Memory B cell (primary cell): ENCODE data around the gene SGMS1.
A peak's percentile ranks its signal among the peaks of the same experiment; 100 is the strongest.

Source experiments
- ATAC-seq: fragments of 150-1000 bp; cut with Tn5 transposase; 2 replicates; pipeline ENCODE4 v1.10.0; 2021; ENCODE audit warnings: low read depth, mild to moderate bottlenecking, moderate library complexity
- DNase-seq, 2 donors: peaks; one replicate each; pipeline ENCODE4 v3.0.0; 2022; ENCODE audit warnings: low spot score in 2 of 2
- H3K27ac Mint-ChIP-seq: one replicate; pipeline ENCODE4 v1.8.0; 2022; ENCODE audit warnings: mild to moderate bottlenecking, moderate library complexity, mixed read lengths
- H3K27me3 Mint-ChIP-seq: one replicate; pipeline ENCODE4 v1.8.0; 2022; ENCODE audit warnings: mixed read lengths
- H3K36me3 Mint-ChIP-seq: one replicate; pipeline ENCODE4 v1.8.0; 2022; ENCODE audit warnings: mild to moderate bottlenecking, mixed read lengths
- H3K4me1 Mint-ChIP-seq: one replicate; pipeline ENCODE4 v1.8.0; 2022; ENCODE audit warnings: mixed read lengths
- H3K4me3 Mint-ChIP-seq: one replicate; pipeline ENCODE4 v1.8.0; 2022; ENCODE audit warnings: mild to moderate bottlenecking, moderate library complexity, mixed read lengths
- H3K9me3 Mint-ChIP-seq: one replicate; pipeline ENCODE4 v1.8.0; 2022; ENCODE audit warnings: mixed read lengths

Gene SGMS1

DNA sequence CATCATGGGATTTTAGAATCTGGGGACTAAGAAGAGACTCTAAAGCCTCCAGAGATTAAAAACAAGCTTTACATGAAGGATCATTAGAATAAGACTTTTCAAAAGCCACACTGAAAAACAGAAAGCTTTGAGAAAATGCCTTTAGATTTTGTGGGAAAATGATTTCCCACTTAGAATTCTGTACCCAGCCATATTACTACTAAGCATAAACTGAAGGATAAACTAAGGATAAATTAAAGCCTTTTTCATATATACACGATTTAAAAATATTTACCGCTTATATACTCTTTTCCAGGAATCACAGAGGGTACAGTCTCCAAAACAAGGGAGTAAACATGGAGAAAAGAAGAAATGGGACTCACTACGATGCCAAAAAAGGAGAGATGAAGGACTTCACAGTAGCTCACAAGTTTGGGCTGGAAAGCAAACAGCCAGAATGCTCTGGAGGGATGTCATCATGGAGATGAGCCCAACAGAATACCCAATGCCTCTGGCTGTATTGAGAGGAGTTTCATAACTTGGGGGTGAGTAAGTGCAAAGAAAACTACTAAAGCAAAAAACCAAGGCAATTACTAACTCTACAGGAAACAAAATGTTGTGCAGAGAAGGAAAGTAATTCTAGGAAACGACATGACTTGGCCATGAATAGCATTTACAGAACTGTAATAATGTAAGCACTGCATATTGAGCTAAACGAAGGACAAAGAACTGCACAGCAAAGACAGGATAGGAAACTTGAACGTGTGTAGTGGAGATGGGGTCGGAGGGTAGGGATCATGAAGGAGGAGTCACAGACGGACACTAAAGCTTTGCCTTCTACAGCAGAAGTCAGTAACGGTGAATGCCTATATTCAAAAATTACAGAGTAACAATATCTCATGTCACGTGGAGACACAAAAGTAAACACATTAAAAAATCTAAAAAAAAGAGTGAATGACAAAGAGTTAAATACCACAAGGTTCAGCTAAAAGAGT lies 311.0 kb downstream of the SGMS1 start:
- H3K27ac Mint-ChIP-seq, result no peak overlapping the region
- H3K36me3 Mint-ChIP-seq, result peaks cover 31% of the 10 kb centered on the region
- H3K9me3 Mint-ChIP-seq, result peaks cover 2% of the 10 kb centered on the region
- H3K4me1 Mint-ChIP-seq, result peaks cover 13% of the 10 kb centered on the region
- no peak for ATAC-seq
- no peak for DNase-seq
- H3K27me3 Mint-ChIP-seq, result no peaks in the 10 kb centered on the region
- no peak overlapping the region for H3K4me3 Mint-ChIP-seq

DNA sequence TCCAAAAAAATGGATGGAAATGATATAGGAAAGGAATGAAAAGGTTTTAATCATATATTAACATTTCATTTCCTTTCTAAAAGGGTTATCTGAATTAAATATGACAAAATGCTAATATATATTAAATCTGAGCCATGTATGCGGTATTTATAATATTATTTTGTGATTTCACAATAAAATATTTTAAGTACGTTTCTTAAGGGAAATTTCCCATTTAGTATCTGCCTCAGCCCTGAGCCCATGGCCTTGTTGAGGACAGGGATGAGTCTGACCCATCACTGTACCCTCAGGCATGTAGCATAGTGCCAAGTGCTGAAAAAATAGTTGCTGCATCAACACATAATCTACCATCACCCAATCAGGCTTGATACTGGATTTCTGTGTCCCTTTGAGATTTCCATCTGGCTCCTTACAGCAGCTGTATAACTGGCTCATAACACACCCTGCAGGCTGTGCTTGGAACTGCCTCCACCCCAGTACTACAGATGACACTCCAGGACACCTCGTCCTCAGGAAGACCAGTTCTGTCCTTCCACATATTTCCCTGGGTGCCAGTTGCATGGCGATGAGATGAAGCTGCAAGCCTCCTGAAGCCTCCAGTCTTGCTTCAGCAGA lies 313.1 kb downstream of the SGMS1 start:
- ATAC-seq, result peak; percentile 49
- peaks cover 2% of the 10 kb centered on the region for H3K9me3 Mint-ChIP-seq
- no peak overlapping the region for H3K4me3 Mint-ChIP-seq
- no peak for DNase-seq
- H3K36me3 Mint-ChIP-seq, result peaks cover 34% of the 10 kb centered on the region
- no peaks in the 10 kb centered on the region for H3K27me3 Mint-ChIP-seq
- H3K27ac Mint-ChIP-seq, result no peak overlapping the region
- peaks cover 3% of the 10 kb centered on the region for H3K4me1 Mint-ChIP-seq

DNA sequence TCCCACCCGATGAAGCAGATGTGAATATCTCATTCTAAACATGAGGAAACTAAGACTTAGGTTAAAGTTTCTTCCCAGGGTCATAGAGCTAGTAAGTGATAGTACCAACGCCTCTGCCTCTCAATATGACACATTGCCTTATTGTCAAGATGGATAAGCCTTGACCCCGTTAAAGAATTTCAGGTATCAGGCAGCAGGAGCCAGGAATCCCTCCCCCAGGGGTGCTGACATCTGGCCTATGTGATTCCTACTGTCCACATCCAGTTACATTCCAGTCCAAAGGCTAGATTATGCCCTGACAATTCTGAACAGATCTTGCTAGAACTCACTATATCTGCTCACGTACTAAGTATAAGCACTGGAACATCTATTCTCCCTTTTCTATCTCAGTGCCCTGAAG lies 314.4 kb downstream of the SGMS1 start:
- H3K27me3 Mint-ChIP-seq, result no peaks in the 10 kb centered on the region
- H3K4me3 Mint-ChIP-seq, result no peak overlapping the region
- no peak for DNase-seq
- H3K4me1 Mint-ChIP-seq, result no peaks in the 10 kb centered on the region
- no peak for ATAC-seq
- peak overlapping the region; percentile 0 for H3K27ac Mint-ChIP-seq
- H3K36me3 Mint-ChIP-seq, result peaks cover 33% of the 10 kb centered on the region
- peaks cover 2% of the 10 kb centered on the region for H3K9me3 Mint-ChIP-seq

DNA sequence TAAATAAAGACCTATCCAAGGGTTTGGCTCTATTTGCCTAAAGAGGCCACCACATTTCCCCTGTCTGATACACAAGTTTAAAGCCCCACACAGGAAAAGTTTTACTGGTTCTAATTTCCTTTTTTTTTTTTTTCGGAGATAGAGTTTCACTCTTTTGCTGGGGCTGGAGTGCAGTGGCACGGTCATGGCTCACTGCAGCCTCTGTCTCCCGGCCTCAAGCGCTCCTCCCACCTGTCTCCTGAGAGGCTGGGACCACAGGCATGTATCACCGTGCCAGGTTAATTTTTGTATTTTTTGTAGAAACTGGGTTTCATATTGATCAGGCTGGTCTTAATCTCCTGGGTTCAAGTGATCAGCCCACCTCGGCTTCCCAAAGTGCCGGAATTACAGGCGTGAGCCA lies 319.1 kb downstream of the SGMS1 start:
- Mint-ChIP-seq H3K36me3 (peaks cover 13% of the 10 kb centered on the region), H3K9me3 (no peaks in the 10 kb centered on the region), H3K27ac (no peak overlapping the region), H3K27me3 (no peaks in the 10 kb centered on the region), H3K4me3 (no peak overlapping the region), H3K4me1 (peaks cover 12% of the 10 kb centered on the region)
- no peak for ATAC-seq
- no peak for DNase-seq

DNA sequence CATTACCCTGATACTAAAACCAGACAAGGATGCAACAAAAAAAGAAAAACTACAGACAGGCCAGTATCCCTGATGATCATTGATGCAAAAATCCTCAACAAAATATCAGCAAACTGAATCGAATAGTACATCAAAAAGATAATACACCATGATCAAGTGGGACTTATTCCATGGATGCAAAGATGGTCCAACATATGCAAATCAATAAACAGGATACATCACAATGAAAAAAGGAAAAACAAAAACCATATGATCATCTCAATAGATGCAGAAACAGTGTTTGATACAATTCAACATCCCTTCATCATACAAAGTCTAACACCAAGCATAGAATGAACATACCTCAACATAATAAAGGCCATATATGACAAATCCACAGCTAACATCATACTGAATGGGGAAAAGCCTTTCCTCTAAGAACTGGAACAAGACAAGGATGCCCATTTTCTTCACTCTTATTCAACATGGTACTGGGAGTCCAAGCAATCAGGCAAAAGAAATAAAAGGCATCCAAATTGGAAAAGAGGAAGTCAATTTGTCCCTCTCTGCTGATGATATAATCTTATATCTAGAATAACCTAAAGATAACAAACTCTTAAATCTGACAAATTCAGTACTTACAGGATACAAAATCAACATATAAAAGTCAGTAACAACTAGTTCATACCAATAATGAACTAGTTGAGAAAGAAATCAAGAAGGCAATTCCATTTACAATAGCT lies 323.6 kb downstream of the SGMS1 start:
- Mint-ChIP-seq H3K9me3 (peaks cover 4% of the 10 kb centered on the region), H3K36me3 (peaks cover 7% of the 10 kb centered on the region), H3K4me3 (no peak overlapping the region), H3K4me1 (peaks cover 12% of the 10 kb centered on the region), H3K27ac (no peak overlapping the region), H3K27me3 (no peaks in the 10 kb centered on the region)
- no peak for DNase-seq
- ATAC-seq, result no peak

DNA sequence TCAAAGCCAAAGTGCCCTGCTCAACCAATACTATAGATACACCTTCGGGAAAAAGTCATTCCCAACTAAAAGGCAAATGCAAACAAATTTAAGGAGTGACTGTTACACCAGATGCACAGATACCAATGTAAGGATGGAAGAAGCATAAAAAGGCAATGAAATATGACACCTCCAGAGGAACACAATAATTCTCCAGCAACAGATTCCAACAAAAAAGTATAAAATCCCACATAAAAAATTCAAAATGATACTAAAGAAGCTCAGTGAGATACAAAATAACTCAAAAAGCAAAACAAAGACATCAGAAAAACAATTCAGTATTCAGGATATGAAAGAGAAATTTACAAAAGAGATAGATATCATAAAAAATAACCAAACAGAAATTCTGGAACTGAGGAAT lies 328.4 kb downstream of the SGMS1 start:
- peaks cover 5% of the 10 kb centered on the region for H3K36me3 Mint-ChIP-seq
- H3K9me3 Mint-ChIP-seq, result peaks cover 4% of the 10 kb centered on the region

DNA sequence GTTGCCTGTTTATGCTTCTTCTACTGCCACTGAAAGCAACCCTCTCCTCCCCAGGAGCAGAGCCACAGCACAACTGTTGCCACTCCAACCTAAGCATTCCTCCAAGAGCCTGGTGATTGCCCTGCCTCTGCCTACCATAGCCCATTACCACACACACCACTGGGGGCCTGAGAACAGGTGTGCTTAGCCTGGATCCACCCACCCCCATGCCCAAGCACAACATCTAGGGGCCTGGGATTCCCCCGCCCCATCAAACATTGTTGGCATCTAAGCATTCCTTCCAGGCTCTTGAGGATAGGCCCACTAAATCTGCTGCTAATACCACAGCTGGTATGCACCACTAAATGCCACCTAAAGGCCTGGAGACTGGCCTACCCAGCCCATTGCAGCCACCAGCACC lies 329.2 kb downstream of the SGMS1 start:
- H3K4me1 Mint-ChIP-seq, result no peaks in the 10 kb centered on the region
- no peak for DNase-seq
- H3K27ac Mint-ChIP-seq, result no peak overlapping the region
- no peak overlapping the region for H3K4me3 Mint-ChIP-seq
- ATAC-seq, result no peak
- H3K9me3 Mint-ChIP-seq, result peaks cover 4% of the 10 kb centered on the region
- peaks cover 5% of the 10 kb centered on the region for H3K36me3 Mint-ChIP-seq
- H3K27me3 Mint-ChIP-seq, result no peaks in the 10 kb centered on the region

More for the DNA sequence above, 328.4 kb downstream of the SGMS1 start:
- Mint-ChIP-seq H3K4me1 (no peaks in the 10 kb centered on the region), H3K4me3 (no peak overlapping the region), H3K27ac (no peak overlapping the region), H3K27me3 (no peaks in the 10 kb centered on the region)
- ATAC-seq, result no peak
- no peak for DNase-seq

DNA sequence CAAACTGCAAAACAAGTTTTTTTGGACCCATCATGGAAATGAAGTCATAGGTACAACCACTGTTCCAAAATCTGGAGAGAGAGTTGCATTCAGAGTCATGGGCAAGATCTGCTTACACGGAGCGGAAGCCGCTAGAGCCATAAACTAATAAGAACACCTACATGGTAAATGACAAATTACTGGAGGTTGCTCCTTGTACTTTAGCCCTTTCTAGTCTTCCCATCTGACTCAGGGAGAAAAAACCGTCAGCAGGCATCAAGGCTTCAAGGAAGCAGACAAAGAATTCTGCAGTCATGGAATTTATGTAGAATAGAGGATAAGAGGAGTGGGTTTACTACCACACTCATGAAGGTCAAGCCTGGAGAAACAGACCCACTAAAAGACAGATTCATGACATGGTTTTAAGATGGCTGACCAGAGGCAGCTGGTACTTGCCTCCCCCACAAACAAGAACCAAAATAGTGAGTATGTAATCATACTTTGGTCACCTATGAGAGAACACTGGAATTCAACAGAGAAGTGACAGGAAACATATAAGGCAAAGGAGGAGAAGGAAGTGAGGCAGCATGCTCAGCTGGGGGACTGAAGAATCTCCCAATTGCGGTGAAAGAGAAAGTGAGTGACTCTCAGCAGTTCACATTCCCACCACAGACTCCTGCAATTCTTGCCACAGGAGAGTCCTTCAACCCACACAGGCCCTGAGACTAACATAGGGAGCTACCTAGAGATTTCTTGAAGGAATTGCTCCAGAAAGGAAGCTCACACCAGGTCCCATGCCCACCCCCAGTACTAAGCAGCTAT lies 330.0 kb downstream of the SGMS1 start:
- Mint-ChIP-seq H3K36me3 (peaks cover 5% of the 10 kb centered on the region), H3K27ac (no peak overlapping the region), H3K27me3 (no peaks in the 10 kb centered on the region), H3K9me3 (peaks cover 4% of the 10 kb centered on the region), H3K4me3 (no peak overlapping the region), H3K4me1 (no peaks in the 10 kb centered on the region)
- ATAC-seq (no peak), DNase-seq (no peak)

DNA sequence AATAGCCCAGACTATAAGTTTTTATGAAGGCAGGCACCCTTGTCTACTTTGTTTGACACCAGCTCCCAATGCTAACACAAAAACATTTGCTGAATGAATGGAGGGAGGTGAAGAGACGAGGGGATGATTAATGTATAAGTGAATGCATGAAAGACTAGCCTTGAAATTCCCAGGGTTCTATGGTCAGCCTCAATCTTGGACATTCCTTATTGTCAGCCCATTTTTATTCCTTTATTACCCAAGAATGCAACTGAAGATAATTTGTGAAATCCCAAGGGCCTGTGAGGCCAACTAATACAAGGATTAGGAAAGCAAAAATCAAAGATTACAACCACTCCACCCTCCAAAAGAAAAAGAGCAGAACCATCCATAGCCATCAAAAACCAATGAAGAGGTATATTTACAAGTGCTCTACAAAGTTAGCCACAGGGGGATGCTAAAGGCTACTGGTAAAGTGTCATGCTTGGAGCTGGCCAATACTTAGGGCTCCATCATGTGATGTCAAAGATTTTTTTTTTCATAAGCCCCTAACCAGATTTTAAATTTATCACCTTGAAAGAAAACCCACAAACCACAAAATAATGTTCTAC lies 332.4 kb downstream of the SGMS1 start:
- Mint-ChIP-seq H3K27ac (no peak overlapping the region), H3K36me3 (peaks cover 1% of the 10 kb centered on the region), H3K4me1 (no peaks in the 10 kb centered on the region), H3K27me3 (no peaks in the 10 kb centered on the region), H3K4me3 (no peak overlapping the region), H3K9me3 (peaks cover 2% of the 10 kb centered on the region)
- no peak for ATAC-seq
- no peak for DNase-seq

DNA sequence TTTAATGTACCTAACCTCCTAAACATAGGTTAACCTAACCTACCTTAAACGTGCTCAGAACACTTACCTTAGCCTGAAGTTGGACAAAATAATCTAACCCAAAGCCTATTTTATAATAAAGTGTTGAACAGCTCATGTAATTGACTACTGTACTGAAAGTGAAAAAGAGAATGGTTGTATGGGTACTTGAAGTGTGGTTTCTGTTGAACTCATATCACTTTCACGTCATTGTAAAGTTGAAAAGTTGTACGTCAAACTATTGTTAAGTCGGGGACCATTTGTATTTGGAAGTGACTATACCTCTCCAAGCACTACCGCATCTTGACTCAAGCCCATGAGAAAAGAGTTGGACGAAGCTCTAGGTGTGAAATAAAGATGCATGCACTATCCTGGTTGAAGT lies 334.6 kb downstream of the SGMS1 start:
- no peaks in the 10 kb centered on the region for H3K27me3 Mint-ChIP-seq
- ATAC-seq, result no peak
- H3K36me3 Mint-ChIP-seq, result no peaks in the 10 kb centered on the region
- no peak overlapping the region for H3K4me3 Mint-ChIP-seq
- H3K9me3 Mint-ChIP-seq, result no peaks in the 10 kb centered on the region
- DNase-seq, result no peak
- H3K27ac Mint-ChIP-seq, result no peak overlapping the region
- H3K4me1 Mint-ChIP-seq, result no peaks in the 10 kb centered on the region

DNA sequence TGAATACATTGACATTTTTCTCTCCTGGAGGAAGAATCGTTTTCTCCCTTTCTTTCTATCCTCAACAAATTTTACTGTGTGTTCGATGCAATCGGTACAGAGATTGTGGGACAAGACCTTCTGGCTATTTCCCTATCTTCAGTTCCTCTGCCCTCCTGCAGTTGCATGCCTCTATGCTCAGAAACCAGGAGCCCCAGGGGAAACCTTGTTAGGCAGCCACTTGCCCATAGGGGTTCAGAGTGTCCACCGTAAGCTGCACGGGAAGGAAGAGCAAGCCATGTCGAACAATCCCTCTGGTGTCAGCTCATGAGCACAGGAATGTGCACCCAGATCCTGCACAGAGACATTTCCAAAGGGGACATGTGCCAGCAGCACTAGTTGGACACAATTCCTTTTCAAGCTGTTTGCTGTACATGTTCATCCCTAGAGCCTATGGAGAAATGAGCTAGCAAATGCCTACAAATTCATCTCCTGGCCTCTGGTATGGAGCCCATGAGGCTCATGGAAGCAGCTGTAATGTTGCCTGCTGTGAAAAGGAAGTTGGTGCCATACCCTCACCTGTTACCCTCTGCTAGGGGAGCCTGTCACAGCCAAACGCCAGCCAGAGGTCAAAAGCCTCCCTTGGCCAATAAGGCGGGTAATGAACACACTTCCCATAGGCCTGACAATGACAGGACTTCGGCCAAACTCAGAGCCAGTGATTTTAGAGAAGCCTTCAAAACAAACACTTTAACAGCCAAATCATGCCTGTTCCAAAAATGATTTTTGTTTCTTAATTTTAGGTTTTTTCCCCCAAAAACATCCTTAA lies 336.6 kb downstream of the SGMS1 start:
- Mint-ChIP-seq H3K9me3 (no peaks in the 10 kb centered on the region), H3K4me1 (no peaks in the 10 kb centered on the region), H3K27me3 (no peaks in the 10 kb centered on the region), H3K27ac (no peak overlapping the region), H3K36me3 (no peaks in the 10 kb centered on the region), H3K4me3 (no peak overlapping the region)
- DNase-seq (no peak), ATAC-seq (no peak)

DNA sequence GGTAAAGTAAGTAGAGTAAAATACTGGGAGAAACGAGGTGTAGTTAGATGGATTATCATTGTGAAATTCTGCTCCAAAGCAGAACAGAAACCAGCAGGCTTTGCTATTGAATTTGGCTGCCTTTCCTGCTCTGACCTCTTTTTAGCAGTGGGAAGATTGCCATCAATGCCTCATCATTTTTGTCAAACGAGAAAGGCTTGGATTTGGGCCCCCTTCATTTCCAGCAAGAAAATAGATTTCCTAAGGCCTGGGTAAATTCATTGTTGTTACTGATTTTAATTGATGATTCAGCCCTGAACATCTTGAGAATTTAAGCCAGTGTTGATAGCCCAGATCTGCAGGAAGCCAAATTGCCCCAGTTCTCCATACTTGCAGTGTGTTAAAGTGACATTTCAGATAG lies 337.2 kb downstream of the SGMS1 start:
- ATAC-seq (no peak), DNase-seq (no peak)
- no peaks in the 10 kb centered on the region for H3K9me3 Mint-ChIP-seq
- H3K36me3 Mint-ChIP-seq, result no peaks in the 10 kb centered on the region
- H3K27ac Mint-ChIP-seq, result no peak overlapping the region
- no peaks in the 10 kb centered on the region for H3K4me1 Mint-ChIP-seq
- H3K4me3 Mint-ChIP-seq, result no peak overlapping the region
- H3K27me3 Mint-ChIP-seq, result peaks cover 3% of the 10 kb centered on the region
